Measurements from ENCODE around the gene GRM1. TPM values are rescaled to one million over a fixed set of nuclear protein-coding genes. Genes with fewer than 3 reads are reported as not detected.
A peak's percentile ranks its signal among the peaks of the same experiment; 100 is the strongest.

GRM1 gene
- 0.13 TPM in 2 replicates for total RNA-seq

- DNase-seq (ENCODE audit: low read depth in 2 of 2), result no peak
Measured at GRCh38 chr6:146028851-146029572, at the start of gene GRM1. GRM1 (plus strand) TSS chr6:146029062; CDS start chr6:146029518, 456 bp downstream.

- no peak for DNase-seq (ENCODE audit: low read depth in 2 of 2)
Measured at GRCh38 chr6:146009338-146009737, 19.5 kb upstream of the GRM1 start.

DNA sequence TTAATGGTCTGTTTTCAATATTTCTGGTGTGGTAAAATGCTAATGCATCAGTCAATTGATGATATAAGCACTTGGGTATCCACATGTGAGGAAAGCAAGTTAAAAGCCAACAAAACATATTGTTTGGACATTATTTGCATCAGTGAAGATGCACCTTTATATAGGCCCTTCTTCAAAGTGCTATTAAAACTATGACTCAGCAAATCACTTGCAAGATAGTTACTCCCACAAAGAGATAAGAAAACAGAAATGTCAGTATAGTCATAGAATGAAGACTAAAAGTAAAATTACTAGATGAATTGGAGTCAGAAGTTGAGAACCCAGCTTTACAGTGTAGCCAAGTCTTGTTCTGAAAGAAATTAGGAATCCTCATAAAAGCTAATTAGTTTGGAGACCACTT, 14.6 kb upstream of the GRM1 start:
- DNase-seq (ENCODE audit: low read depth in 2 of 2), result no peak

DNA sequence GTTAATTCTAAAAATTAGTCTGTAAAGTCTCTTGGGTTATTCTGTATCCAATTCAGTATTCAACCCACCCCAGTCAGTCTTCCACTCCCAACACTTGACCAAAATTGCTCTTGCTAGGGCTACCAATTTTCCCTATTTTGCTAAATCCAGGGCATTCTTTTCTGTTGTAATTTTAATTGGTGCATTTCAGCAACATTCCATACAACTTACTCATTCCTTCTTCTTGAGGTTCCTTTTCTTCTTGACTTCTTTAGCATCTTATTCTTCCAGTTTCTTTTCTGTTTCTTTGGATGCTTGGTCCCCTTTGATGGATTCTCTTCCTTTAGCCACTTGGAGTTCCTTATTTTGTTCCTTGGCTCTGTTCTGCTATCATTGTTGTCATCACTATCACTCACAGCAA, 11.2 kb upstream of the GRM1 start:
- no peak for DNase-seq (ENCODE audit: low read depth in 2 of 2)

DNA sequence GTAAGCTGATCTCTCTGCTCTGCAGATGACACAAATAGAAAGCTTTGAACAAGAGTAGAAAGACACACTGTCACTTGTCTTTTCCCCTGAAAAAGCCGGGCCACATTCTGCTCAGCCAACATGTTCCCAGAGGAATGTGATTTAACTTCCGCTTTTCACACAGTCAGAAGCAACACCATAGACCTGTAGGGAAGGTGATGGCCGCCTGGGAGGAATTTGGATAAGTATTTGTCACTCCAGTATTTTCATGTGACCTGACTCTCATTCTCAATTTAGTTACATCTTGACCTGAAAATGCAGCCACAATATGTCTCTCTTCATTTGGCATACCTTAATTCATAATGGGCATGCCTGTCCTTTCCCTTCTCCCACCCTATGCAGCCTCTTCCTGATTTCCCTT, 2.0 kb upstream of the GRM1 start:
- no peak for DNase-seq (ENCODE audit: low read depth in 2 of 2)

DNA sequence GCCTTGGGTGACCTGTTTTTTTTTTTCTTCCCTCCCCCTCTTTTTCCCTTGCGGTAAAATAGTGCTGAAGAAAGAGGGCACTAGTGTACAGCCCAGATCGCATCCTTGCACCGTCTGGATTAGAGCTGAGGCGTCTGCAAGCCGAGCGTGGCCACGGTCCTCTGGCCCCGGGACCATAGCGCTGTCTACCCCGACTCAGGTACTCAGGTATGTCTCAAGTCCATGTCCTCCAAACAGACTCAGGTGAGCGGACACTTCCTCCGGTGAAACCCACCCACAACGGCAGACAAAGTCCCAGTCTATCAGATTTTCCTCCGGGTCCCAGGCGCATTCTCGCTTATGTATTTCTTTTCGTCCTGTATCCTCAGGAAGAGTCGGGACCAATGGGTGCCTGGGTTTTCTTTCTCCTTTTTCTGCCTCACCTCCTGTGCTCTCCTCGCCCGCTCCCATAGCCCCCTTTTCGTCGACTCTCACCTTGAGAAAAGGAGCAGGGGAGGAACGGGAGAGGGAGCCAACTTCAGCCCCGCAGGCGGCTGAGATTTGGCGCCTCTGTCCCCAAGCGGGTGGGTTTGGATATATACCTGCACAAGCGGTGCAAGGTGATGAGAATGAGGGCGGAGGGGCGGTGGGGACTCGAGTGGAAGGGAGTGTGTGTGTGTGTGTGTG, 1.1 kb upstream of the GRM1 start:
- DNase-seq (ENCODE audit: low read depth in 2 of 2), result no peak

DNA sequence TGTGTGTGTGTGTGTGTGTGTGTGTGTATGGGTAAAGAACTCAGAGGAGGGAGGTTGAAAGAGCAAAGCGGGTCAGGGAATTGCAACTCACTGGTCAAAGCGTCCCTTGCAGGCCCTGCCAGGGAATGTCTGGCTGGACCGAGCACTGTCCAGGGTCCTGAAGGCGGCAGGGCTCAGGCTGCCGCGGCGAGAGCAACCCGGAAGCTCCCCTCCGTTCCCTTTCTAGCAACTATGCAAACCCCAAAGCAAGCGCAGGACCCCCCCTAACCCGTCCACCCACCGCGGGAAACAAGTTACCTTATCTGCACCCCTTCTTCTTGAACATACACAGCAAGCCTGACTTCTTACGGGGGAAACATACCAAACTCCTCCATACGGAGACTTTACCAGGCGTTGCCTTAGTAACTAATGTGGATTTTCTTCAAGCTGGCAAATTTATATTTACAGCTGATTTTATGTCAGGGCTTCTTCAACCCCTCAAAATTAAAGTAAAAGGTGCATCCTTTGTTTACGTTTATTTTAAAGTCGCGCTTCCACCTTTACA, 538 bp upstream of the GRM1 start:
- peak; percentile 44 to 63 for DNase-seq (ENCODE audit: low read depth in 2 of 2)

DNA sequence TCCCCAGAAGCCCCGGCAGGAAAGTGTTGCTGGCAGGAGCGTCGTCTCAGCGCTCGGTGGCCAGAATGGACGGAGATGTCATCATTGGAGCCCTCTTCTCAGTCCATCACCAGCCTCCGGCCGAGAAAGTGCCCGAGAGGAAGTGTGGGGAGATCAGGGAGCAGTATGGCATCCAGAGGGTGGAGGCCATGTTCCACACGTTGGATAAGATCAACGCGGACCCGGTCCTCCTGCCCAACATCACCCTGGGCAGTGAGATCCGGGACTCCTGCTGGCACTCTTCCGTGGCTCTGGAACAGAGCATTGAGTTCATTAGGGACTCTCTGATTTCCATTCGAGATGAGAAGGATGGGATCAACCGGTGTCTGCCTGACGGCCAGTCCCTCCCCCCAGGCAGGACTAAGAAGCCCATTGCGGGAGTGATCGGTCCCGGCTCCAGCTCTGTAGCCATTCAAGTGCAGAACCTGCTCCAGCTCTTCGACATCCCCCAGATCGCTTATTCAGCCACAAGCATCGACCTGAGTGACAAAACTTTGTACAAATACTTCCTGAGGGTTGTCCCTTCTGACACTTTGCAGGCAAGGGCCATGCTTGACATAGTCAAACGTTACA, 817 bp downstream of the GRM1 start:
- no peak for DNase-seq (ENCODE audit: low read depth in 2 of 2)

DNA sequence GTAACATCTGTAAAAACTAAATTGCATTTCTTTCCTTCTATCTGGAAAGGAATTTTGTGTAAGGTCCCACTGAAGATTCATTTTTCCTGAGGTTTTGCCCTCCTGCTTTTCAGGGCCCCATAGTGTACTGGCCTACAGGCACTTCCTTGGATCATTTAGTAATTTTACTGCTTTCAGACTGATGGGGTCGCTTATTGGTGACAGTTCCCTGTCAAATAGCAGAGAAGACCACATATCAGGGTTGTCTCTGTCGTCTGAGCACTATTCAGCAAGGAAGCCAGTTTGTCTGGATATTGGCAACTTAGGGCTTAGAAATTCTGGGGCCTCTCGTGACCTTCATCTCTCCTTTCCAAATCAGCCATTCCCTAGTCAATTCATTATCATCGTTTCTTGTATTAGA, 3.5 kb downstream of the GRM1 start:
- DNase-seq (ENCODE audit: low read depth in 2 of 2), result no peak

DNA sequence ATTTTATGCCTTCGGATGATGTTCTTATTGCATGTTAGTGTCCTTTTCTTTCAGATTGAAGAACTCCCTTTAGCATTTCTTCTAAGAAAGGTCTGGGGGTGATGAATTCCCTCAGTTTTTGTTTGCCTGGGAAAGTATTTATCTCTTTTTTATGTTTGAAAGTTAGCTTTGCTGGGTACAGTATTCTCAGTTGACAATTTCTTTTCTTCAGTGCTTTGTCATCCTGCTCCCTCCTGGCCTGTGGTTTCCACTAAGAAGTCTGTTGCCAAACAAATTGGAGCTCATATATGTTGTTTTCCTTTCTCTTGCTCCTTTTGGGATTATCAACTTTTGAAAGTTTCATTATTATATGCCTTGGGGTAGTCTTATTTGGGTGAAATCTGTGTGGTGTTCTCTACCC, 11.5 kb downstream of the GRM1 start:
- DNase-seq (ENCODE audit: low read depth in 2 of 2), result no peak

DNA sequence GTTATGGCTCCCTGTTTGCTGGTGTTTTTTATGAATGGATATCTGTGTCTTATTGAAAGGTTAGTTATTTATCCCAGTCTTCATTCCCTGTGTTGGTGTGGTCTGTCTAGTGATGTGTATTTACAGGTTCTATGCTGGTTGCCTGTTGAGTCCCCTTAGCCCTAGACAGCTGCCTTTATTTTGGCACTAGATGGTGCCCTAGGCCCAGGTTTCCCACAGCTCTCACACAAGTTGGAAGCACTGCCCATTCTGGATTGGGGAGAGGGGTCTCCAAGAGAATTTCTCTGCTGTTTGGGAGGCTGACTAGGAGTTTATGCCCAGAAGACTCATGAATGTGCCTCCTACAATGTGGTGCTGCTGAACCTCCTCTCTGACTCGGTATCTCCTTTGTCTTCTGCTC, 12.4 kb downstream of the GRM1 start:
- peak; percentile 58 to 62 for DNase-seq (ENCODE audit: low read depth in 2 of 2)

DNA sequence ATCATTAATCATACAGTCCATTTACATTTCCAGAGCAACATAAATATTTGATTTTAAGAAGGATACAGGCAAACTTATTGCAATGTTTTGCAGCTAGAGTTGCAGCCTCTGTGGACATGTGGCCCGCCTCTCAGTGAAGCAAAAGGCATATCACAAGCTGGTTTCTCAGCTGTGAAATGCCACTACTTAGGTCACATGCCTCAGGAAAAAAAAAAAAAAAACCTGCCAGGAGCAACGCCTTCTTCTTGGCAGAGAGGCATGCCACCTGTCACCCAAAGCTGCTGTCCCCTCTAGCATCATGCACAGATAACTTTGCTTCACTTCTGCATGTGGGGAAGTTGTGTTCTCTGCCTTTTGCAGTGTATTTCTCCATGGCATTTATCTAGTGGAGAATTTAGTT, 18.5 kb downstream of the GRM1 start:
- DNase-seq (ENCODE audit: low read depth in 2 of 2), result no peak

DNA sequence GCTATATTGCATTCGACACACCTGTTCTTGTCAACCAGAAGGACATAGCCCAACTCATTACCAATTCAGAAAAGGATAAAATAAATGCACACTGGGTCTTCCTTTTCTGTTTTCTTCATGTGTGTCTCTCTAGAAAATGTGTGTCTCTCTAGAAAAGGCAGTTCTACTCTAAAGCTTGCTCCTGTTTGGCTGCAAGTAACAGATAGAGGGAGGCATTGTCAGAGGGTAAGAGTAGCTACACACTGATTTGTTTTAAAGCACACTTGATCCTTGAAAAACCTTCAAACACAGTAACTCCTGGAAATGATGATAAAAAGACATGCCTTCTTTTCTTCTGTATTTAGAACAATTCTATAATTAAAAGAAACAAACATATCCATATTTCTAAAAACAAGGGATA, 21.3 kb downstream of the GRM1 start:
- DNase-seq (ENCODE audit: low read depth in 2 of 2), result no peak

DNA sequence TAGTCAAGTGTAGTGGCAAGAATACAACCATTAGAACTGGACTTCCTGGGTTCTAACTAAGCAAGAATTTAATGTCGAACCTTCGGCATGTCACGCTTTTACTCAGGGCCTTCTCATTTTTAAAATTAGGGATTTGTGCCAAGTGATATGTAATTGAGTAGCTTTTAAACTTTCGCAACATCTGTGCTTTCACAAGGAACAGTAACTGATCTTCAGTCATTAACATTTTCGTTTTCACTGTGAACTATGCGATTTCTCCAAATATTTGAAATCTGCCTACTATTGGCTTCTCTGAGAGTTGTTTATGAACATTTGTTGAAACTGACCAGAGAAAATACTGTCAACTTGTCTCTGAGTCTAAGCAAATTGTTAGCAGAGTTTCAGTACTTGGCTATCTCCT, 27.6 kb downstream of the GRM1 start:
- no peak for DNase-seq (ENCODE audit: low read depth in 2 of 2)

- no peak for DNase-seq (ENCODE audit: low read depth in 2 of 2)
Measured at GRCh38 chr6:146065690-146066089, 36.8 kb downstream of the GRM1 start.

DNA sequence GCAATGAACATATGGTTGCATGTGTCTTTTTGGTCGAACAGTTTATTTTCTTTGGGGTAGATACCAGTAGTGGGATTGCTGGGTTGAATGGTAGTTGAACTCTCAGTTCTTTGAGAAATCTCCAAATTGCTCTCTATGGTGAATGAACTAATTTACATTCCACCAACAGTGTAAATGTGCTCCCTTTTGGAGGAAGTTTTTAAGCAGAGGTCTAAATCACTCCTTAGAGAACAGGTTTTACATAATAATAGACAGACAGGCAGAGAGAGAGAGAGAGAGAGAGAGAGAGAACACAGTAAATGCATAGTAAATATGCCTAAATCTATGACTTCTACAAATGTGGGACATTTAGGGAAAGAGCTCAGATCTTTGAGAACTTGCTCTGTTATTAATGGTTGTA, 37.6 kb downstream of the GRM1 start:
- no peak for DNase-seq (ENCODE audit: low read depth in 2 of 2)

- no peak for DNase-seq (ENCODE audit: low read depth in 2 of 2)
Measured at GRCh38 chr6:146071781-146072180, 42.9 kb downstream of the GRM1 start.

DNA sequence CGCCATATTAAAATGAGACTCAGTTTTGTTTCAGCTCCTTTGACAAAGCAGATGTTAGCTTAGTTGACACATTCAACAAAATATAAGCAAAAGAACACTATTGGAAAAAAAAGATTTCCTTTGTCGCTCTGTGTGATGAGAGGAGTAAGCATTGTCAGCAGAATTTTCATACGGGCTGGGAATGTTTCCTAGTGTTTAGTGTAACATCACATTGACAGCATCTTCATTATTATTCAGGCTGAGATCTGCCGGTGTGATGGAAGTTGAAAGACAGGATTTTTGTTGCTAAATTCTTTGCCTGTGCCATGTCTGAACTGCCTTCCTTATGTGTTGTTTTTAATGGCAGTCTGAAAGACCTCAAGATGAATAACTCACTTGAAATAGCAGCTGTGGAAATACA, 49.1 kb downstream of the GRM1 start:
- DNase-seq (ENCODE audit: low read depth in 2 of 2), result no peak

GRCh38 chr6:146087386-146087785, 58.5 kb downstream of the GRM1 start:
- no peak for DNase-seq (ENCODE audit: low read depth in 2 of 2)

DNA sequence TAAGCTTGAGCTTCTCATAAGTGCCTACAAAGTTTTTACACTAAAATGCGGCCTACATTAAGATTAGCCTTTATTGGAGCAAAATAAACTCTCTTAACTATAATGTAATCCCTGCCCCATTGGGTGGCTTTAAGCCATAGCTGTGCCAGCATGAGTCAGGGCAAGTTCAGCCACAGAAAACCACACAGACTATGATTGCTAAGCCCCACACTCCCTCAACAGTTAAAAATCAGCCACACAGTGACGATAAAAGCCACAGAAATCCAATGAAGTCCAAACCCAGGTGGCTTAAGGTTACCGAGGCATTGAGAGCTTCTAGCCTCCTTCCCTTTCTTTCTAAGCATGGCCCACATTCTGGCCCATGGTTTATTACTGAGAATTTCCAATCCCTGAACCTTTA, 61.6 kb downstream of the GRM1 start:
- DNase-seq (ENCODE audit: low read depth in 2 of 2), result no peak

DNA sequence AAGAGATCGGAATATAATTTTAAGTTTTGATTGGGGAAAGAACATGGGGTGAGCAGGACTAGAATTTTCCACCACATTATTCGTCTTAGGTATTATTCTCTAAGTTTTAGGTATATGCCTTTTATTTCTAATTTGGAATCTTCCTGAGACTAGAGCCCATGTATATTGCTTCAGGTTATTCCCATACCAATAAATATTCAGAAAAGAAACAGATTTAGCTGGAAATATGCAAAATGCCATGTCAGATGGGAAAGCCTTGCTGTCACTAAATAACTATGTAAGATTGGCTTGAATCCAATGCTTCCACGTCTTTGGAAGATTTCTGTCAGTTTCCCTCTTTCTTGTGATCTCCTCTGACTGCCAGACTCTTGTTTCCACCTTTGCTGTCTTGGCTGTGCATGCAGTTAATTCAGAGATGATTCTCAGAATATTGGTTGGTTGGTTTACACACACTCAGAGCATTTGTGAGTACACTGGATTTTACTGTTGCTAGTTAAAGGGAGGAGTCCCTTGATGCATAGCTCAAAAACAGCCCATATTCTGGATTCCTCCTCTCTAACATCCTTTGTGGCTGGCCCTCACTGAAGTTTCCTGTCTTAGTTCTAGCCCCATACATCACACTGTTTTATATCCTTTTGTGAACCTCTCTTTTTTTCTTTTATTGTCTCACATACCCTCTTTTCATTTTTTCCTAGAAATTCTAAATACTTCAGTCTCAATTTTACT, 64.3 kb downstream of the GRM1 start:
- no peak for DNase-seq (ENCODE audit: low read depth in 2 of 2)

- DNase-seq (ENCODE audit: low read depth in 2 of 2), result no peak
Measured at GRCh38 chr6:146095481-146095880, 66.6 kb downstream of the GRM1 start.

All from dermis microvascular lymphatic vessel endothelial cell (primary cell).